Measurements from ENCODE around the gene TNFAIP8.

Gene TNFAIP8

GRCh38 chr5:119355685-119356611 is at the start of gene TNFAIP8:
TNFAIP8 (plus strand) TSS chr5:119356019; CDS start chr5:119356091, 72 bp downstream.
- Mint-ChIP-seq H3K9me3 (no peaks in the 10 kb centered on the region), H3K27ac (peak within 1 kb of the TSS; percentile 13), H3K36me3 (ENCODE audit: low read depth) (no peaks in the 10 kb centered on the region), H3K4me1 (peaks cover 40% of the 10 kb centered on the region), H3K27me3 (ENCODE audit: low read depth, poor library complexity) (peaks cover 22% of the 10 kb centered on the region), H3K4me3 (peak within 1 kb of the TSS; percentile 94)
- peak; percentile 61 for DNase-seq
- TF ChIP-seq CTCF (IDR thresholded peaks at IDR 0.05) = no peak

GRCh38 chr5:119307170-119307569 is 48.6 kb upstream of the TNFAIP8 start:
- H3K4me1 Mint-ChIP-seq = peaks cover 17% of the 10 kb centered on the region
- no peak for TF ChIP-seq CTCF (IDR thresholded peaks at IDR 0.05)
- peaks cover 20% of the 10 kb centered on the region for H3K9me3 Mint-ChIP-seq
- no peak for DNase-seq
- H3K4me3 Mint-ChIP-seq = no peak overlapping the region
- H3K27ac Mint-ChIP-seq = no peak overlapping the region
- H3K27me3 Mint-ChIP-seq (ENCODE audit: low read depth, poor library complexity) = no peaks in the 10 kb centered on the region
- H3K36me3 Mint-ChIP-seq (ENCODE audit: low read depth) = peaks cover 33% of the 10 kb centered on the region

- Mint-ChIP-seq H3K27me3 (ENCODE audit: low read depth, poor library complexity) (no peaks in the 10 kb centered on the region), H3K4me1 (peaks cover 21% of the 10 kb centered on the region), H3K27ac (no peak overlapping the region), H3K9me3 (peaks cover 4% of the 10 kb centered on the region), H3K36me3 (ENCODE audit: low read depth) (peaks cover 18% of the 10 kb centered on the region), H3K4me3 (no peak overlapping the region)
- DNase-seq = no peak
- TF ChIP-seq CTCF (IDR thresholded peaks at IDR 0.05) = no peak
Observed at GRCh38 chr5:119309326-119309725, 46.5 kb upstream of the TNFAIP8 start.

- Mint-ChIP-seq H3K4me1 (peaks cover 21% of the 10 kb centered on the region), H3K4me3 (no peak overlapping the region), H3K27me3 (ENCODE audit: low read depth, poor library complexity) (no peaks in the 10 kb centered on the region), H3K9me3 (no peaks in the 10 kb centered on the region), H3K36me3 (ENCODE audit: low read depth) (peaks cover 7% of the 10 kb centered on the region), H3K27ac (peak overlapping the region; percentile 31)
- TF ChIP-seq CTCF (IDR thresholded peaks at IDR 0.05) = no peak
- no peak for DNase-seq
Observed at GRCh38 chr5:119311688-119312087, 44.1 kb upstream of the TNFAIP8 start.

- Mint-ChIP-seq H3K4me3 (no peak overlapping the region), H3K9me3 (no peaks in the 10 kb centered on the region), H3K27ac (peak overlapping the region; percentile 49), H3K4me1 (peaks cover 21% of the 10 kb centered on the region), H3K36me3 (ENCODE audit: low read depth) (peaks cover 7% of the 10 kb centered on the region), H3K27me3 (ENCODE audit: low read depth, poor library complexity) (no peaks in the 10 kb centered on the region)
- no peak for TF ChIP-seq CTCF (IDR thresholded peaks at IDR 0.05)
- DNase-seq = no peak
Observed at GRCh38 chr5:119312403-119312802, 43.4 kb upstream of the TNFAIP8 start.

GRCh38 chr5:119313197-119313596 is 42.6 kb upstream of the TNFAIP8 start:
- Mint-ChIP-seq H3K27me3 (ENCODE audit: low read depth, poor library complexity) (no peaks in the 10 kb centered on the region), H3K4me1 (peaks cover 26% of the 10 kb centered on the region), H3K4me3 (no peak overlapping the region), H3K36me3 (ENCODE audit: low read depth) (peaks cover 7% of the 10 kb centered on the region), H3K27ac (no peak overlapping the region), H3K9me3 (no peaks in the 10 kb centered on the region)
- no peak for TF ChIP-seq CTCF (IDR thresholded peaks at IDR 0.05)
- DNase-seq = no peak
